ENCODE results near the gene ZNF423. TPM values are rescaled to one million over a fixed set of nuclear protein-coding genes. Genes with fewer than 3 reads are reported as not detected.

ZNF423 gene
- total RNA-seq, 1 experiment from 2014 or later, result 0.97 TPM

- DNase-seq (ENCODE audit: low spot score), result no peak
Measured at GRCh38 chr16:49558451-49558850, 297.5 kb downstream of the ZNF423 start.

GRCh38 chr16:49556606-49557446 is 299.1 kb downstream of the ZNF423 start:
- DNase-seq (ENCODE audit: low spot score), result peak; percentile 21

- no peak for DNase-seq (ENCODE audit: low spot score)
Measured at GRCh38 chr16:49556249-49556605, 299.7 kb downstream of the ZNF423 start.

- DNase-seq (ENCODE audit: low spot score), result no peak
Measured at GRCh38 chr16:49554681-49555080, 301.2 kb downstream of the ZNF423 start.

DNA sequence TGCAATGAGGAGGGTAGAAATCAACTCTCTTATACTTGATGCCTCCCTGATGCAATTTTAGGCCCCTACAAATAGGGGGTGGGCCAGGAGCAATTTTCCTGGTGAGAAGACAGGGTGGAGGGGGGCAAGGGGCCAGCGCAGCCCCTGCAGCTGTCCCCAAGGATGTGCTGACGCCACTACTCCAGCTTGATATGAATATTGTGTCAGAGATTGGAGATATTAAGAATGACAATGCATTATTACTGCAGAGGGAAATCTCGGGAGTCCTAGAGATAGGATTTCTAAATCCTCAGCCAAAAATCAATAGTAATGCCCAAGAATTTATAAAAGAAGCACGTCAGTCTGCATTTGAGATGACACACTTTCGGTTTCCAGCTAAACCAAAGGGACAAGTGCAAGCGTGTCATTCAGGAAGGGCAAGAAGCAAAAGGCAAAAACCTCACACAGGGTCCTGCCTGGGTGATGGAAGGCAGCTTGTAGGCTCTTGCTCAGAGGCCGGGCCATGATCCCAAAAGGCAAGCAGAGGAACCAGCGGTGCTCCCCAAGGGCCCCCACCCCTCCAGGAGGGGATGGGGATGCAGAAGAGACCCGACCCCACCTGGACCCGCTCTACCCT is 303.5 kb downstream of the ZNF423 start:
- DNase-seq (ENCODE audit: low spot score), result no peak

DNA sequence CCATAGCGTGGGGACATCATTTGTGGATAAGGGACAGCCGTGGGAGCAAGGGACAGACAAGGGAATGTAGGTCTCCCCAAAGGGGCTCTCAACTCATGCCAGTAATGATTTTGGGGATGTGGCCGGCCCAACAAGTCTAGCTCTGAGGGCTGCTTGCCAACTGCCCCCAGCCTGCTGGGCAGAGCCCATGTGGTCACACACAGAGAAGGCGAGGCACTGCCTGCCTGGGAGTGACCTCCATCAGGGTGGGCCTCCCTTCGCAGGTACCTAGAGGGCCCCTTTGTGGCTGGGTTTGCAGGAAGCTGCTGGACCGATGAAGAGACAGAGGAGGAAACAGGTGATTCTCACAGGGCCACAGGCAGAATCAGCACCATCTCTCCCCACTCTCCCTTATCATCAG is 305.2 kb downstream of the ZNF423 start:
- no peak for DNase-seq (ENCODE audit: low spot score)

GRCh38 chr16:49550140-49550539 is 305.8 kb downstream of the ZNF423 start:
- DNase-seq (ENCODE audit: low spot score), result no peak

DNA sequence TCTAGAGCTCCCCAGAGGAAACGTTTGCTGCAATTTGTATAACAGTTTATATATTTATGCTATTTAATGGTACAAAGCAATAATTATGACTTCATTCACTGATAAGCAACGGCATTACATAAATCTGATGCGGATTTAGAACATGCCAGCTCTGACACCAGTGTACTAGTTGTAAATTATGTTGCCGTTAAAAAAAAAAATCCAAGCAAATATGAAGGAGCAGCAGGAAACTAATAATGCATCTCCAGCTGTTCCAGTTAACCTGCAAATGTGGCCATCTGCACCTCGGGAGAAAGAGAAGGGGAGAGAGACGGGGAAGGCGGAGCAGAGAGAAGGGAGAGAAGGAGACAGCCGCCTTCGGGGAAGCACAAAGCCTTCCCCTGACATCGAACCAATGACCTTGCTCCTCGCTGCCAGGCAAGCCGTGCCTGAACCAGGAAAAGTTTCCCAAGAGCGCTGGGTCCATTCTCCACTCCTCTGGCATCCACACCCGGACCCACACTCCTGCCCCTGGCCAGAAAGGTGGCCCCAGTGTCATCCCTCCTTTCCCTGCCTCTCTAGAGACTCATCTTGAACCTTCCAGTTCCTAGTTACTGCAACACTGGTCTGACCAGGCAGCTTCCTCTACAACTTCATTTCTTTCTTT is 307.5 kb downstream of the ZNF423 start:
- DNase-seq (ENCODE audit: low spot score), result no peak

- DNase-seq (ENCODE audit: low spot score), result no peak
Measured at GRCh38 chr16:49547448-49547847, 308.5 kb downstream of the ZNF423 start.

- DNase-seq (ENCODE audit: low spot score), result no peak
Measured at GRCh38 chr16:49546735-49547134, 309.2 kb downstream of the ZNF423 start.

GRCh38 chr16:49545741-49546448 is 310.0 kb downstream of the ZNF423 start:
- DNase-seq (ENCODE audit: low spot score), result no peak

- DNase-seq (ENCODE audit: low spot score), result no peak
Measured at GRCh38 chr16:49545243-49545642, 310.7 kb downstream of the ZNF423 start.

DNA sequence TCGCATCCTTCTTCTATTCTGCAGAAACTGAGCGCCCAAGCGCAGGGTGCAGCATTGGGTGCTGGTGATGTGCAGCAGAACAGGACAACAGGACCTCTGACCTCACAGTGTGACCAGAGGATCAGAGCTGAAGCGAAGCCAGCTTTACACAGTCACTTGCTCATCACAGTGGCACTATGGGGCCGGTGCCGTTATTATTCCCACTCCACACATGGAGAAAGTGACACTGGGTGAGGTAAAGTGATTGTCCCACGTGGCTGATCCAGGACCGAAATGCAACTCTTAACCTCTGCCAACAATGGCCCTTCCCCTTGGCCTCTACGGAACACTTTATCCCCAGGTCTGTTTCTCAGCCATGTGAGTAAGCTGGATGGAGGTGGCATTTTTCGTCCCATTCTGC is 311.1 kb downstream of the ZNF423 start:
- DNase-seq (ENCODE audit: low spot score), result no peak

- no peak for DNase-seq (ENCODE audit: low spot score)
Measured at GRCh38 chr16:49543631-49543946, 312.3 kb downstream of the ZNF423 start.

DNA sequence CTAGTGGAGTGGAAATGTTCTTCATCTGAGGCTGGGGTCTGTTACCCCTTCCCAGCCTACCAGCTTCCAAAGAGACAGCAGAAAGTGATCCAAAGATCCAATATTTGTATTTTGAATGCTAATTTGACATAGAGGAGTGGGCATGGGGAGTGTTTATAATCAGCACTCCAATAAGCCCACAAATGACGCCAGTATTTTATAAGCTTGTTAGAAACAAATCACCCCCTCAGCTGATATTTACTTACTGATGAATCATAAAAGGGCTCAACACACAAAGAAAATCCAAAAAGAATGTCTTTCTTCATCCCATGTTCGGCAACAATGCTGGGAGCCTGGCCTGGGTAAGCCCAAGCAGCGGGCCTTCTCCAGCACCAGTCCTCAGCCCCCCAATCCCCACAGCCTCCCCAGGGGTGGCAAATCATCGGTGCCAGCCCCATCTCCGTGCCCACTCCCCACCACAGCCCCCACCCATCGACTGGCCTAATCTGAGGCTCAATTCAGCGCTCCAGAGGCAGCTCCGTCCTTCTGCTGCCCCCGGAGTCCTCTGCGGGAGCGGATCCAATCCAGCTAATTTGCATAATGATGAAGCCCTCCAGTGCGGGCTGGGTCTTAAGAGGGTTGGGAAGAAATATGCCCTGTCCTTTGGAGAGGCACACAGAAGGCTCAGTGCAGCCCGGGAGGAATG is 312.8 kb downstream of the ZNF423 start:
- DNase-seq (ENCODE audit: low spot score), result no peak

- no peak for DNase-seq (ENCODE audit: low spot score)
Measured at GRCh38 chr16:49542391-49542891, 313.5 kb downstream of the ZNF423 start.

- DNase-seq (ENCODE audit: low spot score), result no peak
Measured at GRCh38 chr16:49540836-49541235, 315.1 kb downstream of the ZNF423 start.

DNA sequence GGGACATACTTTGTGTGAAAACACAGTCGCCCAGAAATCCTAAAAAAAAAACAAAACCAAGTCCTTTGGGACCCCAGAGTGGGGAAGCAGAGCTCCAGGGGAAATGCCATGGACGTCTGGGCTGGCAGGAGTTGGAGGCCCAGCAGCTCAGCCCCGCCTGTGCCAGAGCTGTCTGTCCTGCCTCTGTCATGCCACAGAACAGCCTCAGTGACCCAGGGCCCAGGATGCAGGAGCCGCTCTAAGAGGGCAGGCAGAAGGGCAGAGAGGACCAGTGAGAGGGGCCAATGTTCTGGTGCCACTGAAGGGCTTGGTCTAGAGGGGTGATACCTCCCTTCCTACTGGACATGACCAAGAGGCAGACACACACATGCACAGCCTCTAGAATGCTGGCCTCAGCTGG is 316.2 kb downstream of the ZNF423 start:
- DNase-seq (ENCODE audit: low spot score), result no peak

- DNase-seq (ENCODE audit: low spot score), result no peak
Measured at GRCh38 chr16:49537924-49538459, 317.9 kb downstream of the ZNF423 start.

- DNase-seq (ENCODE audit: low spot score), result no peak
Measured at GRCh38 chr16:49534901-49535610, 320.9 kb downstream of the ZNF423 start.

DNA sequence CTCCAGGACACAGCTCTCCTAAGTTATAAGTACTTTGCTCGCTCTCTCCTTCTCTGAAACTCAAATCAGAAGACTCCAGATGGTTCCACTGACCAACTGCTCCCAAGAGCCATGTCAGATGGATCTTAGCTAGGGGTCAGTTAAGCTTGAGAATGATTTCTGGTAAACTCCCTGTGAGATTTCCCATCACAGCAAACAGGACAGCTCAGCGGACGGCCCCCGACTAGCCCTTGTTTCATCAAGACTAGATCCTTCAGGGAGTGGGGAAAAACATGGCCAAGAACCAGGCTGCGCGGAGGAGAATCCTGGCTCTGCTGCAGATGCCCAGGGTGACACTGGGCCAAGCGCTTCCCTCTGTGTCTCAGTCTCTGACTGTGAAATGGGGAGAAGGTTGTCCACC is 322.5 kb downstream of the ZNF423 start:
- no peak for DNase-seq (ENCODE audit: low spot score)
